SK-N-SH treated with all-trans-retinoic acid at 6 μM for 48 hours (cell line): ENCODE results near the gene ACKR3.

ENCODE experiments used
- ATAC-seq: fragments of 200-7000 bp; cut with Tn5 transposase; 3 replicates; pipeline ENCODE4 v1.9.1; 2020; ENCODE audit warnings: mild to moderate bottlenecking, moderate library complexity
- ARNTL ChIP-seq: fragments of 450-650 bp; formaldehyde crosslinking; IDR thresholded peaks from 2 replicates; pipeline ENCODE4 v1.5.0; 2020; ENCODE audit warnings: low read depth, mild to moderate bottlenecking, moderate library complexity, borderline replicate concordance
- BACH2 ChIP-seq: fragments of 250-450 bp; sonication (Bioruptor Pico); IDR thresholded peaks from 2 replicates; pipeline ENCODE4 v1.9.0; 2021; ENCODE audit warnings: mild to moderate bottlenecking, borderline replicate concordance
- CSDC2 ChIP-seq: fragments of 250-450 bp; sonication (Bioruptor Pico); IDR thresholded peaks from 2 replicates; pipeline ENCODE4 v1.5.0; 2020; ENCODE audit warnings: mild to moderate bottlenecking, moderate library complexity
- CSRNP3 ChIP-seq: fragments of 250-450 bp; sonication (Bioruptor Pico); IDR thresholded peaks from 2 replicates; pipeline ENCODE4 v1.5.1; 2021; ENCODE audit warnings: mild to moderate bottlenecking, moderate library complexity
- GLIS3 ChIP-seq: fragments of 250-450 bp; sonication (Bioruptor Pico); IDR thresholded peaks from 2 replicates; pipeline ENCODE4 v1.5.0; 2020; ENCODE audit warnings: mild to moderate bottlenecking, moderate library complexity
- ISL1 ChIP-seq: fragments of 250-450 bp; sonication (Bioruptor Pico); IDR thresholded peaks from 2 replicates; pipeline ENCODE4 v2.1.2; 2022; ENCODE audit warnings: mild to moderate bottlenecking, moderate library complexity
- OSR1 ChIP-seq: fragments of 250-450 bp; sonication (Bioruptor Pico); IDR thresholded peaks from 2 replicates; pipeline ENCODE4 v1.8.0; 2022; ENCODE audit warnings: moderate library complexity, mild to moderate bottlenecking, inconsistent platforms
- PATZ1 ChIP-seq: fragments of 250-450 bp; sonication (Bioruptor Pico); IDR thresholded peaks from 2 replicates; pipeline ENCODE4 v1.8.0; 2020; ENCODE audit warnings: mild to moderate bottlenecking, moderate library complexity, borderline replicate concordance
- PPARA ChIP-seq: fragments of 250-450 bp; sonication (Bioruptor Pico); IDR thresholded peaks from 2 replicates; pipeline ENCODE4 v1.5.0; 2020; ENCODE audit warnings: mild to moderate bottlenecking, borderline replicate concordance
- RARB ChIP-seq: fragments of 250-450 bp; sonication (Bioruptor Pico); IDR thresholded peaks from 2 replicates; pipeline ENCODE4 v1.8.0; 2021; ENCODE audit warnings: mild to moderate bottlenecking, moderate library complexity
- SNAI2 ChIP-seq: fragments of 250-450 bp; sonication (Bioruptor Pico); IDR thresholded peaks from 2 replicates; pipeline ENCODE4 v1.5.0; 2020; ENCODE audit warnings: mild to moderate bottlenecking, moderate library complexity
- TOX ChIP-seq: fragments of 250-450 bp; sonication (Bioruptor Pico); IDR thresholded peaks from 2 replicates; pipeline ENCODE4 v1.8.0; 2021; ENCODE audit warnings: mild to moderate bottlenecking, moderate library complexity, borderline replicate concordance
- ZC3H10 ChIP-seq: fragments of 250-450 bp; sonication (Bioruptor Pico); IDR thresholded peaks from 2 replicates; pipeline ENCODE4 v1.5.1; 2021; ENCODE audit warnings: mild to moderate bottlenecking, moderate library complexity
- ZFP3 ChIP-seq: fragments of 250-450 bp; sonication (Bioruptor Pico); IDR thresholded peaks from 2 replicates; pipeline ENCODE4 v1.5.0; 2020; ENCODE audit warnings: mild to moderate bottlenecking, moderate library complexity
- ZFP30 ChIP-seq: fragments of 450-650 bp; formaldehyde crosslinking; IDR thresholded peaks from 2 replicates; pipeline ENCODE4 v1.5.0; 2022; ENCODE audit warnings: mild to moderate bottlenecking, moderate library complexity
- ZNF565 ChIP-seq: fragments of 450-650 bp; formaldehyde crosslinking; conservative IDR thresholded peaks from 2 replicates; pipeline ENCODE4 v1.5.0; 2020; ENCODE audit warnings: low read depth, mild to moderate bottlenecking, moderate library complexity
- ZNF70 ChIP-seq: fragments of 450-650 bp; formaldehyde crosslinking; IDR thresholded peaks from 2 replicates; pipeline ENCODE4 v1.5.0; 2020; ENCODE audit warnings: mild to moderate bottlenecking, moderate library complexity
- TF ChIP-seq, protein P1 (sequence below): fragments of 250-450 bp; sonication (Bioruptor Pico); IDR thresholded peaks from 2 replicates; pipeline ENCODE4 v1.8.0; 2021; ENCODE audit warnings: low read depth, mild to moderate bottlenecking, moderate library complexity, borderline replicate concordance
- TF ChIP-seq, protein P2 (sequence below): fragments of 250-450 bp; sonication (Bioruptor Pico); IDR thresholded peaks from 2 replicates; pipeline ENCODE4 v1.5.0; 2020; ENCODE audit warnings: mild to moderate bottlenecking, moderate library complexity

ACKR3 gene

DNA sequence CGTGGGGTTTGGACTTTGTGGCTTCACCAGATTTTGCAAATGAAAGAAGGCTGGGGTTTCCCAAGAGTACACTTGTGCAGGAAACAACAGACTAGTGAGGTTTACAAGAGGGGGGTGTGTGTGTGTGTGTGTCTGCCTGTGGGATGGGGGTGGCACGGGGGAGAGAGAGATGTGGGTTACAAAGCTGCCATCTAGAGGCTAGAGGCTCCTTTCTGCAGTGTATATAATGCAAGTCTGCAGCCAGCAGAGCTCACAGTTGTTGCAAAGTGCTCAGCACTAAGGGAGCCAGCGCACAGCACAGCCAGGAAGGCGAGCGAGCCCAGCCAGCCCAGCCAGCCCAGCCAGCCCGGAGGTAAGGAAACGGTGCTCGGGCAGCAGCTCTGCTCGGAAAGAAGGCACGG is at the start of gene ACKR3:
ACKR3 (plus strand) TSS at position 253 of the 401 bp plus-strand sequence. CDS start 10,641 bp downstream, outside the sequence.
- peak; percentile 82 for ATAC-seq
- TF ChIP-seq ZFP30 = no peak
- TF ChIP-seq ISL1 = no peak
- no peak for TF ChIP-seq BACH2 (CRISPR knock-in tag)
- no peak for TF ChIP-seq ZNF565
- no peak for TF ChIP-seq CSDC2 (CRISPR knock-in tag)
- TF ChIP-seq GLIS3 = no peak
- no peak for TF ChIP-seq PATZ1 (CRISPR knock-in tag)
- no peak for TF ChIP-seq ZNF70 (CRISPR knock-in tag)
- TF ChIP-seq ZFP3 = no peak
- TF ChIP-seq OSR1 = no peak
- TF ChIP-seq, protein P1, sequence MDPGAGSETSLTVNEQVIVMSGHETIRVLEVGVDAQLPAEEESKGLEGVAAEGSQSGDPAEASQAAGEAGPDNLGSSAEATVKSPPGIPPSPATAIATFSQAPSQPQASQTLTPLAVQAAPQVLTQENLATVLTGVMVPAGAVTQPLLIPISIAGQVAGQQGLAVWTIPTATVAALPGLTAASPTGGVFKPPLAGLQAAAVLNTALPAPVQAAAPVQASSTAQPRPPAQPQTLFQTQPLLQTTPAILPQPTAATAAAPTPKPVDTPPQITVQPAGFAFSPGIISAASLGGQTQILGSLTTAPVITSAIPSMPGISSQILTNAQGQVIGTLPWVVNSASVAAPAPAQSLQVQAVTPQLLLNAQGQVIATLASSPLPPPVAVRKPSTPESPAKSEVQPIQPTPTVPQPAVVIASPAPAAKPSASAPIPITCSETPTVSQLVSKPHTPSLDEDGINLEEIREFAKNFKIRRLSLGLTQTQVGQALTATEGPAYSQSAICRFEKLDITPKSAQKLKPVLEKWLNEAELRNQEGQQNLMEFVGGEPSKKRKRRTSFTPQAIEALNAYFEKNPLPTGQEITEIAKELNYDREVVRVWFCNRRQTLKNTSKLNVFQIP = no peak
- TF ChIP-seq CSRNP3 = no peak

GRCh38 chr2:236521556-236521955 is 48.1 kb upstream of the ACKR3 start:
- no peak for ATAC-seq

GRCh38 chr2:236523249-236523648 is 46.4 kb upstream of the ACKR3 start:
- TF ChIP-seq ZFP30 (no peak), OSR1 (no peak), GLIS3 (no peak), CSRNP3 (no peak), PATZ1 (CRISPR knock-in tag) (no peak), TOX (CRISPR knock-in tag) (no peak), PPARA (CRISPR knock-in tag) (no peak), RARB (CRISPR knock-in tag) (no peak), ZC3H10 (CRISPR knock-in tag) (no peak), BACH2 (CRISPR knock-in tag) (no peak), SNAI2 (no peak), ISL1 (no peak), CSDC2 (CRISPR knock-in tag) (no peak), ARNTL (CRISPR knock-in tag) (no peak)
- TF ChIP-seq, protein P1 = no peak
- TF ChIP-seq, protein P2, sequence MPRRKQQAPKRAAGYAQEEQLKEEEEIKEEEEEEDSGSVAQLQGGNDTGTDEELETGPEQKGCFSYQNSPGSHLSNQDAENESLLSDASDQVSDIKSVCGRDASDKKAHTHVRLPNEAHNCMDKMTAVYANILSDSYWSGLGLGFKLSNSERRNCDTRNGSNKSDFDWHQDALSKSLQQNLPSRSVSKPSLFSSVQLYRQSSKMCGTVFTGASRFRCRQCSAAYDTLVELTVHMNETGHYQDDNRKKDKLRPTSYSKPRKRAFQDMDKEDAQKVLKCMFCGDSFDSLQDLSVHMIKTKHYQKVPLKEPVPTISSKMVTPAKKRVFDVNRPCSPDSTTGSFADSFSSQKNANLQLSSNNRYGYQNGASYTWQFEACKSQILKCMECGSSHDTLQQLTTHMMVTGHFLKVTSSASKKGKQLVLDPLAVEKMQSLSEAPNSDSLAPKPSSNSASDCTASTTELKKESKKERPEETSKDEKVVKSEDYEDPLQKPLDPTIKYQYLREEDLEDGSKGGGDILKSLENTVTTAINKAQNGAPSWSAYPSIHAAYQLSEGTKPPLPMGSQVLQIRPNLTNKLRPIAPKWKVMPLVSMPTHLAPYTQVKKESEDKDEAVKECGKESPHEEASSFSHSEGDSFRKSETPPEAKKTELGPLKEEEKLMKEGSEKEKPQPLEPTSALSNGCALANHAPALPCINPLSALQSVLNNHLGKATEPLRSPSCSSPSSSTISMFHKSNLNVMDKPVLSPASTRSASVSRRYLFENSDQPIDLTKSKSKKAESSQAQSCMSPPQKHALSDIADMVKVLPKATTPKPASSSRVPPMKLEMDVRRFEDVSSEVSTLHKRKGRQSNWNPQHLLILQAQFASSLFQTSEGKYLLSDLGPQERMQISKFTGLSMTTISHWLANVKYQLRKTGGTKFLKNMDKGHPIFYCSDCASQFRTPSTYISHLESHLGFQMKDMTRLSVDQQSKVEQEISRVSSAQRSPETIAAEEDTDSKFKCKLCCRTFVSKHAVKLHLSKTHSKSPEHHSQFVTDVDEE = no peak
- ATAC-seq = no peak

More at GRCh38 chr2:236521556-236521955, 48.1 kb upstream of the ACKR3 start:
- no peak for TF ChIP-seq BACH2 (CRISPR knock-in tag)
- TF ChIP-seq RARB (CRISPR knock-in tag) = no peak
